Hepatocyte (in vitro differentiated cells): Measurements from ENCODE around the gene RYR3. TPM values are rescaled to one million over a fixed set of nuclear protein-coding genes. Genes with fewer than 3 reads are reported as not detected.

ENCODE experiments used
- DNase-seq: peaks from one replicate; pipeline ENCODE4 v3.0.0-alpha.2; 2016; ENCODE audit warnings: low spot score
- H2AFZ ChIP-seq: fragments of 200-600 bp; sonication (generic); 2 replicates; pipeline ENCODE4 v1.6.0; 2016; ENCODE audit warnings: antibody characterized with exemption, mild to moderate bottlenecking
- H3K27ac ChIP-seq: fragments of 200-600 bp; sonication (generic); 2 replicates; pipeline ENCODE4 v1.5.1; 2016; ENCODE audit warnings: mild to moderate bottlenecking
- H3K27me3 ChIP-seq: fragments of 200-600 bp; sonication (generic); 2 replicates; pipeline ENCODE4 v1.6.1; 2016
- H3K36me3 ChIP-seq: fragments of 200-600 bp; sonication (generic); replicated peaks from 2 replicates; pipeline ENCODE4 v1.5.1; 2016; ENCODE audit warnings: low read depth; ENCODE audit not compliant: insufficient read depth
- H3K4me1 ChIP-seq: fragments of 200-600 bp; sonication (generic); 2 replicates; pipeline ENCODE4 v1.5.1; 2016; ENCODE audit warnings: mild to moderate bottlenecking, moderate library complexity; ENCODE audit not compliant: insufficient read depth
- H3K4me2 ChIP-seq: fragments of 200-600 bp; sonication (generic); 2 replicates; pipeline ENCODE4 v1.6.0; 2016
- H3K4me3 ChIP-seq: fragments of 200-600 bp; sonication (generic); 2 replicates; pipeline ENCODE4 v1.5.1; 2016; ENCODE audit warnings: mild to moderate bottlenecking
- H3K79me2 ChIP-seq: fragments of 200-600 bp; sonication (generic); 2 replicates; pipeline ENCODE4 v1.6.0; 2017; ENCODE audit warnings: mild to moderate bottlenecking
- H3K9me2 ChIP-seq: fragments of 200-600 bp; sonication (generic); replicated peaks from 2 replicates; pipeline ENCODE4 v1.6.0; 2017; ENCODE audit warnings: mild to moderate bottlenecking; ENCODE audit not compliant: insufficient read depth
- H3K9me3 ChIP-seq: fragments of 200-600 bp; sonication (generic); 2 replicates; pipeline ENCODE4 v1.5.1; 2016; ENCODE audit warnings: low read depth, mild to moderate bottlenecking
- H4K20me1 ChIP-seq: fragments of 200-600 bp; sonication (generic); 2 replicates; pipeline ENCODE4 v1.6.0; 2016; ENCODE audit warnings: mild to moderate bottlenecking; ENCODE audit not compliant: insufficient read depth, poor library complexity, severe bottlenecking
- EZH2 ChIP-seq: fragments of 200-600 bp; sonication (generic); IDR thresholded peaks from 2 replicates; pipeline ENCODE4 v1.6.1; 2016; ENCODE audit warnings: antibody characterized with exemption, mild to moderate bottlenecking, borderline replicate concordance
- EZH2phosphoT487 ChIP-seq: fragments of 200-600 bp; sonication (generic); IDR thresholded peaks from one replicate; pipeline ENCODE4 v1.6.1; 2018; ENCODE audit warnings: antibody characterized with exemption, mild to moderate bottlenecking, low read depth, moderate library complexity; ENCODE audit not compliant: unreplicated experiment, severe bottlenecking
- WGBS: methylation state at CpG from one replicate; pipeline ENCODE4 v1.1.6; 2016; ENCODE audit warnings: low lambda C conversion rate; ENCODE audit errors: missing lambda C conversion rate; 5-methylcytosine and 5-hydroxymethylcytosine counted together
- polyA plus RNA-seq: library from polyadenylated mRNA; unstranded; fragments of >200 nt; fragmentation: Nextera tagmentation; extraction: Ambion mirVana; gene quantifications from 2 replicates; pipeline ENCODE4 v1.2.1, GENCODE V29; 2016
- total RNA-seq: library from RNA; depleted of rRNA; stranded (reverse); fragments of >200 nt; gene quantifications from 2 replicates; pipeline ENCODE4 v1.2.3, GENCODE V29; 2014
- TF ChIP-seq, protein P1 (sequence below): fragments of 200-600 bp; sonication (generic); IDR thresholded peaks from 2 replicates; pipeline ENCODE4 v1.5.1; 2016; ENCODE audit warnings: antibody characterized with exemption, mild to moderate bottlenecking; ENCODE audit not compliant: poor library complexity

The RYR3 gene
- total and polyA plus RNA-seq, 2 experiments from 2014 or later, result 0.36 to 0.37 TPM

DNA sequence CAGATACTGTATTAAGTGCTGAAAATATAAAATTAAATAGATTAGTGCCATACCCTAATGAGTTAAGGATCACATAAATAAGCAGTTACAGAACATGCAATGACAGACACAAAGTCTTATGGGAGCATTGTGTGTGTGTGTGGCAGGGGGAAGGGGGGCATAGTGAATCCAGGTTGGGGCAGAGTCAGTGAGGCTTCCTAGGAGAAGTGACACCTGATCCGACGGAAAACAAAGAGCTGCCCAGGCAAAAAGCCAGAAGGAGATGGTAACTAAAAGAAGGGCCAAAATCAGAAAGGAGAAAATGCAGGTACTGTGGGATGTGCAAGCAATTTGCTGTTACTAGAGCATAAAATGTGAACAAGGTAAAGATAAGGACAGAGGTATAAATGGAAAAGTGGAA, 577.4 kb downstream of the RYR3 start:
- 42% methylated on average over 2 of the region's 2 CpGs for WGBS
- Histone ChIP-seq H3K9me2 (no peaks in the 10 kb centered on the region), H3K4me3 (no peak overlapping the region), H3K27me3 (no peaks in the 10 kb centered on the region), H4K20me1 (no peaks in the 10 kb centered on the region), H2AFZ (no peak overlapping the region), H3K4me1 (no peaks in the 10 kb centered on the region), H3K79me2 (no peaks in the 10 kb centered on the region), H3K9me3 (no peaks in the 10 kb centered on the region), H3K36me3 (no peaks in the 10 kb centered on the region), H3K27ac (no peak overlapping the region), H3K4me2 (no peak overlapping the region)
- DNase-seq, result no peak
- TF ChIP-seq EZH2 (no peak), EZH2phosphoT487 (no peak)
- TF ChIP-seq, protein P1, sequence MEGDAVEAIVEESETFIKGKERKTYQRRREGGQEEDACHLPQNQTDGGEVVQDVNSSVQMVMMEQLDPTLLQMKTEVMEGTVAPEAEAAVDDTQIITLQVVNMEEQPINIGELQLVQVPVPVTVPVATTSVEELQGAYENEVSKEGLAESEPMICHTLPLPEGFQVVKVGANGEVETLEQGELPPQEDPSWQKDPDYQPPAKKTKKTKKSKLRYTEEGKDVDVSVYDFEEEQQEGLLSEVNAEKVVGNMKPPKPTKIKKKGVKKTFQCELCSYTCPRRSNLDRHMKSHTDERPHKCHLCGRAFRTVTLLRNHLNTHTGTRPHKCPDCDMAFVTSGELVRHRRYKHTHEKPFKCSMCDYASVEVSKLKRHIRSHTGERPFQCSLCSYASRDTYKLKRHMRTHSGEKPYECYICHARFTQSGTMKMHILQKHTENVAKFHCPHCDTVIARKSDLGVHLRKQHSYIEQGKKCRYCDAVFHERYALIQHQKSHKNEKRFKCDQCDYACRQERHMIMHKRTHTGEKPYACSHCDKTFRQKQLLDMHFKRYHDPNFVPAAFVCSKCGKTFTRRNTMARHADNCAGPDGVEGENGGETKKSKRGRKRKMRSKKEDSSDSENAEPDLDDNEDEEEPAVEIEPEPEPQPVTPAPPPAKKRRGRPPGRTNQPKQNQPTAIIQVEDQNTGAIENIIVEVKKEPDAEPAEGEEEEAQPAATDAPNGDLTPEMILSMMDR, result no peak

DNA sequence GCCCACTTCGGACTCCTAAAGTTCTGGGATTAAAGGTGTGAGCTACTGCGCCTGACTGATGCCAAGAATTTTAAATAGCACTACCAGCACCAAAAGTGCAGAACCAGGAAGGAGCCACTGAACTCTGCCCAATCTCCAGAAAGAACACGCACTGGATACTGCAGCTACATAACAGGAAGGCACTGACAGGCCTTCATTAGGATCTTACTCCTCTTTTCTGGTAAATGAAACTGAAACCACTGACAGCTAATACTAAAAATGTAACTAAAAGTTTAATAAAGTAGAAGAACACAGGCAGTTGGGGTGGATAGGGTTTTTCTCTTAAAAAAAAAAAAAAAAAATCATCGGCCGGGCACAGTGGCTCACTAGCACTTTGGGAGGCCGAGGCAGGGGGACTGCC, 583.4 kb downstream of the RYR3 start:
- TF ChIP-seq, protein P1, result no peak
- TF ChIP-seq EZH2phosphoT487 (no peak), EZH2 (no peak)
- no peaks in the 10 kb centered on the region for H3K27me3 ChIP-seq
- H3K4me2 ChIP-seq, result no peak overlapping the region
- H3K4me3 ChIP-seq, result no peak overlapping the region
- no peaks in the 10 kb centered on the region for H3K79me2 ChIP-seq
- no peak overlapping the region for H2AFZ ChIP-seq
- no peaks in the 10 kb centered on the region for H4K20me1 ChIP-seq
- no peaks in the 10 kb centered on the region for H3K9me2 ChIP-seq
- H3K4me1 ChIP-seq, result no peaks in the 10 kb centered on the region
- H3K36me3 ChIP-seq, result no peaks in the 10 kb centered on the region
- H3K9me3 ChIP-seq, result no peaks in the 10 kb centered on the region
- WGBS, result 95% methylated on average over 6 of the region's 6 CpGs
- no peak for DNase-seq
- no peak overlapping the region for H3K27ac ChIP-seq

DNA sequence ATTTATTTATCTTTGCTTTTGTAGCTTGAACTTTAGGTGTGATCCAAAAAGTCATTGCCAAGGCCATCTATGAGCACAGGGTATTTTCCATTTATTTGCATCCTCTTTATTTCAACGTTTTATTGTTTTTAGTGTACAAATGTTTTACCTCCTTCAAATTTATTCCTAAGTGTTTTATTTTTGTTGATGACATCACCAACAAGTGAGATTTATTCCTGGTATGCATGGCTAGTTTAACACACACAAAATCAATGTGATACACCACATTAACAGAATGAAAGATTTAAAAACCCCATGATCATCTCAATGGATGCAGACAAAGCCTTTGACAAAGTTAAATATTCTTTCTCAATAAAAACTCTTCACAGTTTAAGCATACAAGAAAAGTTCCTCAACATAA, 591.3 kb downstream of the RYR3 start:
- no peak overlapping the region for H3K27ac ChIP-seq
- no peaks in the 10 kb centered on the region for H3K9me2 ChIP-seq
- no peaks in the 10 kb centered on the region for H4K20me1 ChIP-seq
- DNase-seq, result no peak
- no peaks in the 10 kb centered on the region for H3K27me3 ChIP-seq
- H3K9me3 ChIP-seq, result no peaks in the 10 kb centered on the region
- no peak overlapping the region for H3K4me3 ChIP-seq
- no peaks in the 10 kb centered on the region for H3K36me3 ChIP-seq
- TF ChIP-seq, protein P1, result no peak
- TF ChIP-seq EZH2phosphoT487 (no peak), EZH2 (no peak)
- H3K79me2 ChIP-seq, result no peaks in the 10 kb centered on the region
- no peaks in the 10 kb centered on the region for H3K4me1 ChIP-seq
- WGBS, result 3% methylated on average over 1 of the region's 1 CpG
- H2AFZ ChIP-seq, result no peak overlapping the region
- H3K4me2 ChIP-seq, result no peak overlapping the region

DNA sequence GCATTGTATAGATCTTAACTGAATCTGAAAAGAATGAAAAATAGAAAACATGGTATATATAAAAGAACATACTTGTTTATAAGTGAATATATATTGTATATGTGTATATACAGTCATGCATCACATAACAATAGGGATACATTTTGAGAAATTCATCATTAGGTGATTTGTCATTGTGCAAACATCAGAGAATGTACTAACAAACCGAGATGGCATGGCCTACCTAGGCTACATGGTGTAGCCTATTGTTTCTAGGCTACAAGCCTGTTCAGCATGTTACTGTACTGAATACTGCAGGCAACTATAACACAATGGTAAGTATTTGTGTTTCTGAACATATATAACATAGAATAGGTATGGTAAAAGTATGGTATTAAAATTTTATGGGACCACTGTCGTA, 592.9 kb downstream of the RYR3 start:
- 94% methylated on average over 2 of the region's 2 CpGs for WGBS

More for the DNA sequence above, 592.9 kb downstream of the RYR3 start:
- Histone ChIP-seq H3K36me3 (no peaks in the 10 kb centered on the region), H3K9me3 (no peaks in the 10 kb centered on the region), H3K27ac (no peak overlapping the region), H3K4me2 (no peak overlapping the region), H2AFZ (no peak overlapping the region), H3K27me3 (no peaks in the 10 kb centered on the region), H3K9me2 (no peaks in the 10 kb centered on the region), H3K79me2 (no peaks in the 10 kb centered on the region), H4K20me1 (no peaks in the 10 kb centered on the region), H3K4me1 (no peaks in the 10 kb centered on the region), H3K4me3 (no peak overlapping the region)
- no peak for DNase-seq
- TF ChIP-seq, protein P1, result no peak
- TF ChIP-seq EZH2 (no peak), EZH2phosphoT487 (no peak)
